ENCODE measurements around the gene ST6GALNAC6. TPM values are rescaled to one million over a fixed set of nuclear protein-coding genes. Genes with fewer than 3 reads are reported as not detected.

Gene ST6GALNAC6
- total RNA-seq, 2 experiments from 2014 or later = 93.1 to 97.5 TPM

DNA sequence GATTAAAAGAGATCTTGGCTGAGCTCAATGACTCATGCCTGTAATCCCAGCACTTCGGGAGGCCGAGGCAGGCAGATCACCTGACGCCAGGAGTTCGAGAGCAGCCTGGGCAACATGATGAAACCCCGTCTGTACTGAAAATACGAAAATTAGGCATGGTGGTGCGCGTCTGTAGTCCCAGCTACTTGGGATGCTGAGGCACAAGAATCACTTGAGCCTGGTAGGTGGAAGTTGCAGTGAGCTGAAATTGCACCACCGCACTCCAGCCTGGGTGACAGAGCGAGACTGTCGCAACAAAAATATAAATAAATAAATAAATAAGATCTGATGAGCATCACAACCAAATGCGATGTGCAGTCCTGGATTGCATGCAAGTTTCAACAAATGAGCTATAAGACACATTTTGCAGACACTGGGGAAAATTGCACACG, 36.2 kb downstream of the ST6GALNAC6 start:
- H3K27me3 Mint-ChIP-seq = no peaks in the 10 kb centered on the region
- Histone ChIP-seq H3K4me1 (ENCODE audit: insufficient read depth, low read length) (peaks cover 51% of the 10 kb centered on the region), H3K9me3 (ENCODE audit: control insufficient read depth in 1 of 2, insufficient read depth in 1 of 2, low read length in 2 of 2) (no peaks in the 10 kb centered on the region), H3K27me3 (ENCODE audit: control insufficient read depth in 1 of 2, insufficient read depth in 2 of 2, low read length in 2 of 2) (no peaks in the 10 kb centered on the region), H3K36me3 (ENCODE audit: insufficient read depth, low read length) (no peaks in the 10 kb centered on the region), H3K4me3 (ENCODE audit: low read length) (no peak overlapping the region), H3K27ac (ENCODE audit: low read depth in 1 of 2, low read length in 2 of 2) (peak overlapping the region in 1 of 2 donors; percentile 79)
- H3K4me1 Mint-ChIP-seq (ENCODE audit: low read depth) = peaks cover 42% of the 10 kb centered on the region
- DNase-seq (peak in 2 of 14 experiments; percentile 33 to 50), ATAC-seq (ENCODE audit: poor library complexity) (no peak)
- H3K4me3 Mint-ChIP-seq = peak overlapping the region; percentile 39
- no peaks in the 10 kb centered on the region for H3K9me3 Mint-ChIP-seq
- POLR2A ChIA-PET = interaction anchor here (0.7 to 2.6 kb wide), 10 partner anchors 10 to 147 kb away, joined by 3 to 12 read pairs (median 4); partner anchors contain the start of genes CDK9, ENG, FPGS and TTC16
- H3K36me3 Mint-ChIP-seq (ENCODE audit: low read depth) = peaks cover 4% of the 10 kb centered on the region
- intact Hi-C loops (cut with DNase I, micrococcal nuclease) = loop anchor here in 1 of 2 experiments (5.0 kb wide), 1 partner anchor 34 kb away; the partner anchor contains the start of gene ST6GALNAC6
- TF ChIP-seq, protein P1, sequence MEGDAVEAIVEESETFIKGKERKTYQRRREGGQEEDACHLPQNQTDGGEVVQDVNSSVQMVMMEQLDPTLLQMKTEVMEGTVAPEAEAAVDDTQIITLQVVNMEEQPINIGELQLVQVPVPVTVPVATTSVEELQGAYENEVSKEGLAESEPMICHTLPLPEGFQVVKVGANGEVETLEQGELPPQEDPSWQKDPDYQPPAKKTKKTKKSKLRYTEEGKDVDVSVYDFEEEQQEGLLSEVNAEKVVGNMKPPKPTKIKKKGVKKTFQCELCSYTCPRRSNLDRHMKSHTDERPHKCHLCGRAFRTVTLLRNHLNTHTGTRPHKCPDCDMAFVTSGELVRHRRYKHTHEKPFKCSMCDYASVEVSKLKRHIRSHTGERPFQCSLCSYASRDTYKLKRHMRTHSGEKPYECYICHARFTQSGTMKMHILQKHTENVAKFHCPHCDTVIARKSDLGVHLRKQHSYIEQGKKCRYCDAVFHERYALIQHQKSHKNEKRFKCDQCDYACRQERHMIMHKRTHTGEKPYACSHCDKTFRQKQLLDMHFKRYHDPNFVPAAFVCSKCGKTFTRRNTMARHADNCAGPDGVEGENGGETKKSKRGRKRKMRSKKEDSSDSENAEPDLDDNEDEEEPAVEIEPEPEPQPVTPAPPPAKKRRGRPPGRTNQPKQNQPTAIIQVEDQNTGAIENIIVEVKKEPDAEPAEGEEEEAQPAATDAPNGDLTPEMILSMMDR (IDR thresholded peaks at IDR 0.05) = no peak
- CTCF ChIA-PET = interaction anchor here (0.6 to 1.1 kb wide), 2 partner anchors 31 to 43 kb away, joined by 3 to 4 read pairs; no protein-coding TSS in a partner anchor
- peak overlapping the region; percentile 87 for H3K27ac Mint-ChIP-seq

DNA sequence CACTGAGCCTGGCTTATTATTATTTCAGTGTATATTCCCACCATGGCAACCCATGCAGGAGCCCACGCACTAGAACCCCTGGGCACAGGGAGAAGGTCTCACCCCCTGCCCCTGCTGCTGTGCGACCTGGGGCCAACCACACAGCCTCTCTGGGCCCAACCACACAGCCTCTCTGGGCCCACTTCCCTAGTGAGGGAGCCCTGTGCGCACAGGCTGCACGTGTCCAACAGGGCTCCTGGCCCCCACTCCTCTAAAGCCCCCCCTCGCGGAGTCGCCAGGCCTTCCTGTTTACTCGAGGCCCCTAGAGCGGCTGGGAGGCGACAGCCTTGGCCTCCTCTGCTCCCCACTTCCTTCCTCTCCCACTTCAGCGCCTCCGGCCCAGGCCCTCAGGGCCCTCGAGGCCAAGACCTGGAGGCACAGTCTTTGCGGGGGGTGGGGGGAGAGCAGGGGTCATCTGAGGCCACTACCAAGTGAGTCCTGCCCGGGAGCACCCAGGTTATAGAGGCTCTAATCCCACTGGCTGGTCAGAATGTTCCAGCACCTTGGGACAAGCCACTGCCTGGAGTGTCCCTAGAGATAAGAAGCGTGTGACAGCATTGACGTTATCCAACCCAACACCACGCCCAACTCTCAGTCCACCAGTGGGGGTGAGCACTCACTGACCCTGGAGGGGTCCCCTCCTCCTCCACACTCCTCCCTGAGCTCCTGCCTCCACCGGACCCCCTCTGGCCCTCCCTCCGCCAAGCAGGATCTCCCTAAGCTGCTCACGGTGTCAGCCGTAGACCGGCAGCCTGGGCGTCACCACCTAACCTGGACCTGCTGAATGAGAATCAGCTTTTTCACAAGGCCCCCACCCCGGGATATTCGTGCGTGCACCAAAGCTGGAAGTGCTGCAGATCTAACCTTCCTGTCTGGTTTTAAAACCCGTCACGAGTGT, 37.1 kb downstream of the ST6GALNAC6 start:
- ChIA-PET POLR2A (interaction anchor here (0.7 to 2.6 kb wide), 12 partner anchors 9 to 146 kb away, joined by 3 to 12 read pairs (median 4); partner anchors contain the start of genes CDK9, ENG, FPGS and ST6GALNAC4), CTCF (interaction anchor here (1.0 to 1.1 kb wide), 2 partner anchors 7 to 44 kb away, joined by 3 to 4 read pairs; no protein-coding TSS in a partner anchor)
- H3K36me3 Mint-ChIP-seq (ENCODE audit: low read depth) = peaks cover 4% of the 10 kb centered on the region
- intact Hi-C loops (cut with DNase I, micrococcal nuclease) = loop anchor here in 1 of 2 experiments (5.0 kb wide), 1 partner anchor 35 kb away; the partner anchor contains the start of gene ST6GALNAC6
- no peaks in the 10 kb centered on the region for H3K9me3 Mint-ChIP-seq
- no peaks in the 10 kb centered on the region for H3K9me3 ChIP-seq (ENCODE audit: control insufficient read depth in 1 of 2, insufficient read depth in 1 of 2, low read length in 2 of 2)
- ATAC-seq (ENCODE audit: poor library complexity) (peak; percentile 51), DNase-seq (peak in 13 of 14 experiments; percentile 24 to 87 (median 54))
- peak overlapping the region; percentile 39 for H3K4me3 Mint-ChIP-seq
- H3K27ac ChIP-seq (ENCODE audit: low read depth in 1 of 2, low read length in 2 of 2) = peak overlapping the region; percentile 67 to 79
- peaks cover 42% of the 10 kb centered on the region for H3K4me1 Mint-ChIP-seq (ENCODE audit: low read depth)
- TF ChIP-seq, protein P1 (IDR thresholded peaks at IDR 0.05) = no peak
- no peaks in the 10 kb centered on the region for H3K27me3 ChIP-seq (ENCODE audit: control insufficient read depth in 1 of 2, insufficient read depth in 2 of 2, low read length in 2 of 2)
- no peak overlapping the region for H3K4me3 ChIP-seq (ENCODE audit: low read length)
- H3K27me3 Mint-ChIP-seq = no peaks in the 10 kb centered on the region
- H3K36me3 ChIP-seq (ENCODE audit: insufficient read depth, low read length) = no peaks in the 10 kb centered on the region
- H3K4me1 ChIP-seq (ENCODE audit: insufficient read depth, low read length) = peaks cover 59% of the 10 kb centered on the region
- H3K27ac Mint-ChIP-seq = peak overlapping the region; percentile 87

- POLR2A ChIA-PET = interaction anchor here (1.0 kb wide), 1 partner anchor 8 kb away, joined by 3 read pairs; no protein-coding TSS in a partner anchor
Observed at GRCh38 chr9:127860779-127861178, 38.6 kb downstream of the ST6GALNAC6 start.

More at GRCh38 chr9:127860779-127861178, 38.6 kb downstream of the ST6GALNAC6 start:
- Mint-ChIP-seq H3K27ac (peak overlapping the region; percentile 87), H3K27me3 (no peaks in the 10 kb centered on the region), H3K36me3 (ENCODE audit: low read depth) (peaks cover 3% of the 10 kb centered on the region), H3K4me3 (no peak overlapping the region), H3K4me1 (ENCODE audit: low read depth) (peaks cover 38% of the 10 kb centered on the region), H3K9me3 (no peaks in the 10 kb centered on the region)
- DNase-seq (no peak), ATAC-seq (ENCODE audit: poor library complexity) (no peak)
- H3K4me3 ChIP-seq (ENCODE audit: low read length) = no peak overlapping the region
- H3K4me1 ChIP-seq (ENCODE audit: insufficient read depth, low read length) = peaks cover 65% of the 10 kb centered on the region
- no peaks in the 10 kb centered on the region for H3K27me3 ChIP-seq (ENCODE audit: control insufficient read depth in 1 of 2, insufficient read depth in 2 of 2, low read length in 2 of 2)
- no peak overlapping the region for H3K27ac ChIP-seq (ENCODE audit: low read depth in 1 of 2, low read length in 2 of 2)
- no peaks in the 10 kb centered on the region for H3K36me3 ChIP-seq (ENCODE audit: insufficient read depth, low read length)
- intact Hi-C loops (cut with DNase I, micrococcal nuclease) = loop anchor here in 1 of 2 experiments (5.0 kb wide), 1 partner anchor 37 kb away; the partner anchor contains the start of gene ST6GALNAC6
- H3K9me3 ChIP-seq (ENCODE audit: control insufficient read depth in 1 of 2, insufficient read depth in 1 of 2, low read length in 2 of 2) = no peaks in the 10 kb centered on the region
- CTCF ChIA-PET = no interaction called here
- TF ChIP-seq, protein P1 (IDR thresholded peaks at IDR 0.05) = no peak

Measured in CD4-positive, alpha-beta T cell (primary cell).